HG02981 (cell line): ENCODE data around the gene ANKRD40CL.
"Not testable (repeated sequence)": the region's sequence is repeated elsewhere in the genome, so short reads cannot be mapped to it uniquely, and the experiment has no call there.

Source experiments
- ATAC-seq: cut with Tn5 transposase; IDR thresholded peaks from one replicate; pipeline ENCODE4 v1.9.1; 2021; ENCODE audit warnings: mild to moderate bottlenecking, moderate library complexity; ENCODE audit not compliant: unreplicated experiment

ANKRD40CL gene

GRCh38 chr17:50767446-50767845 is at the start of gene ANKRD40CL:
Gene ANKRD40CL (minus strand): TSS chr17:50767518. CDS start chr17:50766913, 605 bp downstream.
- ATAC-seq: no peak

- no peak for ATAC-seq
Measured at GRCh38 chr17:50816271-50816670, 49.0 kb upstream of the ANKRD40CL start.

GRCh38 chr17:50815400-50815799 is 48.1 kb upstream of the ANKRD40CL start:
- ATAC-seq: no peak

GRCh38 chr17:50813583-50813982 is 46.3 kb upstream of the ANKRD40CL start:
- no peak for ATAC-seq

- ATAC-seq: no peak
Measured at GRCh38 chr17:50808888-50809287, 41.6 kb upstream of the ANKRD40CL start.

- ATAC-seq: no peak
Measured at GRCh38 chr17:50808413-50808812, 41.1 kb upstream of the ANKRD40CL start.

GRCh38 chr17:50807675-50808074 is 40.4 kb upstream of the ANKRD40CL start:
- no peak for ATAC-seq

GRCh38 chr17:50807009-50807408 is 39.7 kb upstream of the ANKRD40CL start:
- no peak for ATAC-seq

- no peak for ATAC-seq
Measured at GRCh38 chr17:50806141-50806643, 38.9 kb upstream of the ANKRD40CL start.

GRCh38 chr17:50805486-50805885 is 38.2 kb upstream of the ANKRD40CL start:
- no peak for ATAC-seq

- ATAC-seq: not testable (repeated sequence)
Measured at GRCh38 chr17:50804749-50805475, 37.6 kb upstream of the ANKRD40CL start.

GRCh38 chr17:50803676-50804075 is 36.4 kb upstream of the ANKRD40CL start:
- no peak for ATAC-seq

GRCh38 chr17:50802609-50803571 is 35.6 kb upstream of the ANKRD40CL start:
- no peak for ATAC-seq

GRCh38 chr17:50800196-50800700 is 32.9 kb upstream of the ANKRD40CL start:
- ATAC-seq: no peak

- ATAC-seq: no peak
Measured at GRCh38 chr17:50799582-50799981, 32.3 kb upstream of the ANKRD40CL start.

- ATAC-seq: no peak
Measured at GRCh38 chr17:50798424-50799288, 31.3 kb upstream of the ANKRD40CL start.

GRCh38 chr17:50797135-50797810 is 30.0 kb upstream of the ANKRD40CL start:
- no peak for ATAC-seq

- ATAC-seq: no peak
Measured at GRCh38 chr17:50794361-50794760, 27.0 kb upstream of the ANKRD40CL start.

- ATAC-seq: no peak
Measured at GRCh38 chr17:50793007-50793406, 25.7 kb upstream of the ANKRD40CL start.

- ATAC-seq: no peak
Measured at GRCh38 chr17:50792132-50792531, 24.8 kb upstream of the ANKRD40CL start.
